K562 (cell line): ENCODE measurements around the gene TIMM44. TPM values are rescaled to one million over a fixed set of nuclear protein-coding genes. Genes with fewer than 3 reads are reported as not detected.
A peak's percentile ranks its signal among the peaks of the same experiment; 100 is the strongest.

Source experiments
- ATAC-seq: fragments of 200-7000 bp; cut with Tn5 transposase; 3 replicates; pipeline ENCODE4 v1.9.1; 2020; ENCODE audit warnings: moderate library complexity
- BruUV-seq: library from RNA; stranded (reverse); fragments of 400-500 nt; replicated peaks from 2 replicates; lab custom pipeline; 2021; lab: Mats Ljungman, UMichigan
- CTCF ChIA-PET: fragments of 300-600 bp; formaldehyde crosslinking; extraction: SDS; loops from one replicate; lab custom pipeline; 2021; ENCODE audit warnings: low intra/inter-chr PET ratio; lab: Yijun Ruan, JAX
- POLR2A ChIA-PET: fragments of 300-600, 350-650 bp; sonication (Branson Sonifier 250); formaldehyde crosslinking; extraction: SDS; loops from one replicate; lab custom pipeline; 2021; ENCODE audit warnings: antibody characterized with exemption, inconsistent platforms; lab: Yijun Ruan, JAX
- DNase-seq, 4 experiments: peaks; one replicate each; pipeline versions ENCODE4 v3.0.0 to v3.0.0-alpha.2; 2011 to 2018; ENCODE audit warnings: low spot score in 3 of 4, mixed read lengths in 3 of 4; ENCODE audit errors: extremely low read depth in 1 of 4
- FAIRE-seq: peaks from 2 replicates; lab custom pipeline; 2011; peaks lifted over from hg19 to GRCh38; lab: Jason Lieb, UNC
- H2AFZ ChIP-seq: 2 replicates; pipeline ENCODE4 v1.6.0; 2011; ENCODE audit warnings: low read depth, low read length, control low read depth, inconsistent platforms
- H3K27ac ChIP-seq: fragments of 200-600 bp; 3 replicates; pipeline ENCODE4 v1.8.0; 2011; ENCODE audit warnings: low read depth, mild to moderate bottlenecking, control low read depth, inconsistent platforms, low read length, moderate library complexity, mixed read lengths; ENCODE audit errors: extremely low read depth
- H3K27me3 ChIP-seq, 2 experiments: fragments of 300-600 bp in 1 of 2; 2 replicates in 1 of 2; 3 replicates in 1 of 2; pipeline versions ENCODE4 v1.6.0 to v1.8.0; 2011; ENCODE audit warnings: inconsistent platforms in 2 of 2, low read length in 2 of 2, mild to moderate bottlenecking in 1 of 2, mixed read lengths in 1 of 2, moderate library complexity in 1 of 2; ENCODE audit not compliant: control insufficient read depth in 2 of 2, insufficient read depth in 2 of 2
- H3K36me3 ChIP-seq: fragments of 300-600 bp; 3 replicates; pipeline ENCODE4 v1.8.0; 2011; ENCODE audit warnings: mild to moderate bottlenecking, low read length, inconsistent platforms; ENCODE audit not compliant: control insufficient read depth, insufficient read depth
- H3K4me1 ChIP-seq, 2 experiments: fragments of 200-600 bp in 1 of 2; replicated peaks in 1 of 2; 2 replicates in 1 of 2; 3 replicates in 1 of 2; pipeline versions ENCODE4 v1.5.1 to v1.8.0; 2011; ENCODE audit warnings: inconsistent platforms in 2 of 2, low read length in 2 of 2, mild to moderate bottlenecking in 1 of 2, mixed read lengths in 1 of 2, moderate library complexity in 1 of 2; ENCODE audit not compliant: control insufficient read depth in 2 of 2, insufficient read depth in 2 of 2
- H3K4me2 ChIP-seq: 2 replicates; pipeline ENCODE4 v1.6.1; 2011; ENCODE audit warnings: low read length, control low read depth, inconsistent platforms, mixed read lengths; ENCODE audit not compliant: insufficient read depth
- H3K4me3 ChIP-seq: fragments of 200-600 bp; sonication (generic), shearing (Covaris generic); 2 replicates; pipeline ENCODE4 v1.5.1; 2016; ENCODE audit warnings: control low read depth, inconsistent platforms
- H3K79me2 ChIP-seq: fragments of 200-600 bp; 3 replicates; pipeline ENCODE4 v1.8.0; 2011; ENCODE audit warnings: low read length, inconsistent platforms; ENCODE audit not compliant: control insufficient read depth, insufficient read depth
- H3K9ac ChIP-seq, 2 experiments: 2 replicates each; pipeline versions ENCODE4 v1.6.0 to v1.6.1; 2011; ENCODE audit warnings: low read depth in 2 of 2, low read length in 2 of 2, control low read depth in 1 of 2, inconsistent platforms in 1 of 2, mild to moderate bottlenecking in 1 of 2, mixed read lengths in 1 of 2; ENCODE audit not compliant: insufficient read depth in 1 of 2
- H3K9me1 ChIP-seq: one replicate; pipeline ENCODE4 v1.6.0; 2011; ENCODE audit warnings: inconsistent platforms, mild to moderate bottlenecking, low read length, moderate library complexity; ENCODE audit not compliant: control insufficient read depth, insufficient read depth
- H3K9me3 ChIP-seq: replicated peaks from 2 replicates; pipeline ENCODE4 v1.5.1; 2011; ENCODE audit warnings: low read depth, low read length, inconsistent platforms; ENCODE audit not compliant: control insufficient read depth, insufficient read depth
- H4K20me1 ChIP-seq: replicated peaks from 2 replicates; pipeline ENCODE4 v1.6.1; 2011; ENCODE audit warnings: low read length, inconsistent platforms, mixed read lengths; ENCODE audit not compliant: control insufficient read depth, insufficient read depth
- ATF2 ChIP-seq: sonication (generic); formaldehyde crosslinking; IDR thresholded peaks from 2 replicates; pipeline ENCODE4 v1.8.1; 2022; ENCODE audit warnings: missing genetic modification reagents
- BRF1 ChIP-seq: IDR thresholded peaks from 3 replicates; pipeline ENCODE4 v1.6.1; 2011; ENCODE audit warnings: borderline replicate concordance, mild to moderate bottlenecking; ENCODE audit not compliant: insufficient read length; ENCODE audit errors: extremely low read depth
- HDGF ChIP-seq: fragments of 450-650 bp; IDR thresholded peaks from 2 replicates; pipeline ENCODE4 v1.6.1; 2016
- KAT2B ChIP-seq: IDR thresholded peaks from one replicate; pipeline ENCODE4 v1.6.1; 2012; ENCODE audit warnings: low read depth, mild to moderate bottlenecking, control low read depth, inconsistent platforms, low read length, moderate library complexity
- NELFE ChIP-seq: IDR thresholded peaks from 2 replicates; pipeline ENCODE4 v1.6.1; 2011; ENCODE audit warnings: mild to moderate bottlenecking; ENCODE audit not compliant: insufficient read depth, insufficient read length
- NFE2 ChIP-seq: IDR thresholded peaks from 2 replicates; pipeline ENCODE4 v1.6.1; 2014; ENCODE audit warnings: antibody characterized with exemption, low read depth
- NR0B1 ChIP-seq: fragments of 450-650 bp; IDR thresholded peaks from one replicate; pipeline ENCODE4 v1.6.1; 2018; ENCODE audit warnings: mild to moderate bottlenecking, moderate library complexity; ENCODE audit not compliant: partially characterized antibody
- NUFIP1 ChIP-seq: fragments of 450-650 bp; IDR thresholded peaks from 2 replicates; pipeline ENCODE4 v1.6.1; 2018; ENCODE audit not compliant: partially characterized antibody
- POLR2G ChIP-seq: fragments of 200-400 bp; formaldehyde crosslinking; IDR thresholded peaks from 2 replicates; pipeline ENCODE4 v1.6.1; 2017; ENCODE audit warnings: low read depth, mild to moderate bottlenecking, antibody characterized with exemption, low read length, moderate library complexity
- PRMT5 ChIP-seq: sonication (generic); formaldehyde crosslinking; IDR thresholded peaks from 2 replicates; pipeline ENCODE4 v1.5.0; 2020; ENCODE audit warnings: missing genetic modification reagents
- PURB ChIP-seq: sonication (generic); formaldehyde crosslinking; IDR thresholded peaks from 2 replicates; pipeline ENCODE4 v1.9.0; 2021; ENCODE audit warnings: low read depth, mild to moderate bottlenecking, missing genetic modification reagents
- TGIF2 ChIP-seq: sonication (generic); formaldehyde crosslinking; IDR thresholded peaks from 2 replicates; pipeline ENCODE4 v1.8.1; 2022; ENCODE audit warnings: mild to moderate bottlenecking, missing genetic modification reagents, moderate library complexity
- XRCC4 ChIP-seq: IDR thresholded peaks from one replicate; pipeline ENCODE4 v1.6.1; 2011; ENCODE audit not compliant: insufficient read depth, insufficient read length; ENCODE audit errors: extremely low read depth
- ZNF124 ChIP-seq: sonication (generic); formaldehyde crosslinking; IDR thresholded peaks from 2 replicates; pipeline ENCODE4 v1.8.1; 2022; ENCODE audit warnings: missing genetic modification reagents
- ZNF140 ChIP-seq: fragments of 250-450 bp; sonication (Bioruptor Pico); IDR thresholded peaks from 2 replicates; pipeline ENCODE4 v1.8.0; 2021; ENCODE audit warnings: moderate library complexity, mild to moderate bottlenecking, inconsistent platforms
- ZNF277 ChIP-seq: fragments of 250-450 bp; sonication (Bioruptor Pico); IDR thresholded peaks from 2 replicates; pipeline ENCODE4 v1.8.0; 2022; ENCODE audit warnings: inconsistent platforms, mild to moderate bottlenecking, moderate library complexity, borderline replicate concordance
- ZNF316 ChIP-seq: fragments of 450-650 bp; IDR thresholded peaks from 2 replicates; pipeline ENCODE4 v1.6.1; 2016
- WGBS: fragments of 100-300 bp; shearing (Covaris generic); methylation state at CpG from one replicate; pipeline ENCODE4 v1.1.6; 2016; ENCODE audit warnings: low coverage, mixed read lengths; ENCODE audit not compliant: insufficient coverage; ENCODE audit errors: missing lambda C conversion rate; 5-methylcytosine and 5-hydroxymethylcytosine counted together
- in situ Hi-C: fragments of 300-500 bp; cut with MboI; formaldehyde crosslinking; loops from 4 replicates; pipeline ENCODE4 v1.15.0; 2018; ENCODE audit warnings: inconsistent platforms, mixed read lengths
- intact Hi-C: fragments of 100-400 bp; cut with micrococcal nuclease; formaldehyde crosslinking; loops from 2 replicates; pipeline ENCODE4 v1.14.2; 2022
- polyA plus RNA-seq, 8 experiments: library from polyadenylated mRNA; depleted of rRNA in 4 of 8; stranded (reverse) in 5 of 8; unstranded in 3 of 8; fragments of >200 nt; fragmentation: Nextera tagmentation in 2 of 8; fragmentation: Illumina TruSeq in 1 of 8; extraction: Ambion mirVana in 2 of 8; extraction: Trizol in 1 of 8; gene quantifications; 2 replicates each; pipeline versions ENCODE4 v1.2.1 to v1.2.3, GENCODE V29; 2011 to 2014; ENCODE audit warnings: inconsistent platforms in 1 of 8, missing spikeins in 1 of 8
- total RNA-seq, 7 experiments: library from RNA; depleted of rRNA in 6 of 7; stranded (reverse); fragments of >200 nt in 6 of 7; fragmentation: Illumina TruSeq in 2 of 7; extraction: Trizol in 2 of 7; gene quantifications; 2 replicates each; pipeline versions ENCODE4 v1.2.1 to v1.2.3, GENCODE V29; 2011 to 2021; ENCODE audit warnings: low replicate concordance in 1 of 7

Gene TIMM44
- total and polyA plus RNA-seq, 9 of the 15 experiments (the other 6 are each of a cell fraction or from before 2014, with no cell fraction given), result 10.3 to 231 (median 89.3) TPM

GRCh38 chr19:7955696-7956095, 12.2 kb upstream of the TIMM44 start:
- ATAC-seq (no peak; the same call in 2 of the 3 replicates), FAIRE-seq (no peak), DNase-seq (no peak)
- ChIA-PET POLR2A (interaction anchor here (4.1 kb wide), 1 partner anchor 12 kb away, joined by 26 read pairs; the partner anchor contains the start of gene TIMM44), CTCF (no interaction called here)
- Histone ChIP-seq H3K27me3 (no peaks in the 10 kb centered on the region), H3K36me3 (peaks cover 29% of the 10 kb centered on the region; the same call in 1 of the 3 replicates), H3K27ac (no peak overlapping the region), H2AFZ (no peak overlapping the region), H3K4me3 (no peak overlapping the region), H3K4me1 (peaks cover 14 to 30% of the 10 kb centered on the region in 2 experiments; a peak in 4 of 5 replicates), H3K9ac (peak overlapping the region in 1 of 2 experiments; percentile 37; a peak in 2 of 4 replicates), H3K4me2 (no peak overlapping the region), H4K20me1 (no peaks in the 10 kb centered on the region), H3K9me1 (no peaks in the 10 kb centered on the region), H3K79me2 (no peaks in the 10 kb centered on the region), H3K9me3 (no peaks in the 10 kb centered on the region)
- BruUV-seq, result no TSS peak
- intact Hi-C loops, result no loop called here
- in situ Hi-C loops, result no loop called here
- WGBS, result 78% methylated on average over 11 of the region's 11 CpGs
- TF ChIP-seq NUFIP1 (no peak), ATF2 (CRISPR knock-in tag) (no peak), ZNF140 (CRISPR knock-in tag) (no peak), KAT2B (no peak), XRCC4 (no peak), TGIF2 (CRISPR knock-in tag) (no peak), ZNF277 (CRISPR knock-in tag) (no peak), NELFE (no peak), PRMT5 (CRISPR knock-in tag) (no peak), PURB (CRISPR knock-in tag) (no peak), ZNF316 (0 out of 2 replicates have a peak, but pooled peaks have one; percentile 30), ZNF124 (no peak), NFE2 (peak; percentile 49; the same call in 1 of the 2 replicates), POLR2G (peak; percentile 33; the same call in 1 of the 2 replicates), NR0B1 (no peak), HDGF (no peak), BRF1 (no peak)
